Endothelial cell of umbilical vein (primary cell): ENCODE results near the gene SPACA7. TPM values are rescaled to one million over a fixed set of nuclear protein-coding genes. Genes with fewer than 3 reads are reported as not detected.

Source experiments
- BruUV-seq: library from RNA; stranded (reverse); fragments of 400-500 nt; replicated peaks from 2 replicates; lab custom pipeline; 2021; lab: Mats Ljungman, UMichigan
- CTCF ChIA-PET: fragments of 300-600, 350-600 bp; sonication (Branson Sonifier 250); formaldehyde crosslinking; loops from one replicate; lab custom pipeline; 2021; ENCODE audit warnings: antibody characterized with exemption, inconsistent platforms; lab: Charles Lee
- POLR2A ChIA-PET: fragments of 300-600, 350-600 bp; sonication (Branson Sonifier 250); formaldehyde crosslinking; loops from one replicate; lab custom pipeline; 2021; ENCODE audit warnings: antibody characterized with exemption, inconsistent platforms; lab: Charles Lee
- DNase-seq: peaks from one replicate; pipeline ENCODE4 v3.0.0-alpha.2; 2011; ENCODE audit warnings: low read depth, low spot score
- FAIRE-seq: peaks from 2 replicates; lab custom pipeline; 2011; peaks lifted over from hg19 to GRCh38; lab: Jason Lieb, UNC
- H2AFZ ChIP-seq: 2 replicates; pipeline ENCODE4 v1.6.0; 2012; ENCODE audit warnings: low read depth, low read length, control low read depth, inconsistent platforms
- H3K27ac ChIP-seq: 2 replicates; pipeline ENCODE4 v1.5.1; 2011; ENCODE audit warnings: low read depth, mild to moderate bottlenecking, control low read depth, low read length, moderate library complexity; ENCODE audit not compliant: insufficient read depth
- H3K27me3 ChIP-seq, 2 experiments: 2 replicates each; pipeline versions ENCODE4 v1.6.0 to v1.6.1; 2011; ENCODE audit warnings: low read length in 2 of 2, mixed read lengths in 1 of 2; ENCODE audit not compliant: control insufficient read depth in 2 of 2, insufficient read depth in 2 of 2
- H3K36me3 ChIP-seq, 2 experiments: 2 replicates in 1 of 2; 3 replicates in 1 of 2; pipeline ENCODE4 v1.5.1; 2011; ENCODE audit warnings: low read length in 2 of 2, mild to moderate bottlenecking in 1 of 2, moderate library complexity in 1 of 2; ENCODE audit not compliant: control insufficient read depth in 2 of 2, insufficient read depth in 2 of 2; ENCODE audit errors: extremely low read depth in 1 of 2
- H3K4me1 ChIP-seq: 3 replicates; pipeline ENCODE4 v1.5.1; 2011; ENCODE audit warnings: mild to moderate bottlenecking, low read length; ENCODE audit not compliant: control insufficient read depth, insufficient read depth; ENCODE audit errors: extremely low read depth
- H3K4me2 ChIP-seq: 2 replicates; pipeline ENCODE4 v1.6.1; 2011; ENCODE audit warnings: low read length, control low read depth, mixed read lengths; ENCODE audit not compliant: insufficient read depth
- H3K4me3 ChIP-seq, 3 experiments: fragments of 200-600 bp in 1 of 3; sonication (generic), shearing (Covaris generic) in 1 of 3; replicated peaks in 1 of 3; 2 replicates each; pipeline ENCODE4 v1.5.1; 2011 to 2016; ENCODE audit warnings: control low read depth in 3 of 3, low read length in 3 of 3, mild to moderate bottlenecking in 2 of 3, inconsistent platforms in 1 of 3, low read depth in 1 of 3, moderate library complexity in 1 of 3; ENCODE audit not compliant: insufficient read depth in 1 of 3
- H3K79me2 ChIP-seq: 2 replicates; pipeline ENCODE4 v1.6.0; 2012; ENCODE audit warnings: low read length, inconsistent platforms; ENCODE audit not compliant: control insufficient read depth, insufficient read depth
- H3K9ac ChIP-seq: replicated peaks from 2 replicates; pipeline ENCODE3; 2011; ENCODE audit warnings: low read length, control low read depth; ENCODE audit not compliant: insufficient read depth; ENCODE audit errors: extremely low read depth
- H3K9me1 ChIP-seq: replicated peaks from 3 replicates; pipeline ENCODE4 v1.6.0; 2011; ENCODE audit warnings: mild to moderate bottlenecking, low read length; ENCODE audit not compliant: control insufficient read depth, insufficient read depth; ENCODE audit errors: extremely low read depth
- H3K9me3 ChIP-seq: replicated peaks from 2 replicates; pipeline ENCODE4 v1.5.1; 2012; ENCODE audit warnings: low read length, inconsistent platforms; ENCODE audit not compliant: control insufficient read depth, insufficient read depth
- H4K20me1 ChIP-seq: replicated peaks from 2 replicates; pipeline ENCODE3; 2011; ENCODE audit warnings: mild to moderate bottlenecking, low read length; ENCODE audit not compliant: control insufficient read depth, insufficient read depth; ENCODE audit errors: extremely low read depth
- CTCF ChIP-seq, 2 donors: IDR thresholded peaks; 1 replicate in 1 of 2; 2 replicates in 1 of 2; pipeline ENCODE4 v1.5.1; 2011; ENCODE audit warnings: low read length in 2 of 2, mild to moderate bottlenecking in 2 of 2, moderate library complexity in 2 of 2, control low read depth in 1 of 2, inconsistent platforms in 1 of 2, low read depth in 1 of 2; ENCODE audit not compliant: insufficient read depth in 1 of 2; ENCODE audit errors: extremely low read depth in 1 of 2
- EZH2 ChIP-seq: IDR thresholded peaks from 2 replicates; pipeline ENCODE4 v1.6.1; 2012; ENCODE audit warnings: borderline replicate concordance, low read depth, mild to moderate bottlenecking, moderate library complexity, low read length, inconsistent platforms; ENCODE audit not compliant: severe bottlenecking
- FOS ChIP-seq: IDR thresholded peaks from 2 replicates; pipeline ENCODE4 v1.6.1; 2011; ENCODE audit warnings: mild to moderate bottlenecking, low read length, moderate library complexity, borderline replicate concordance; ENCODE audit not compliant: insufficient read depth
- GATA2 ChIP-seq: IDR thresholded peaks from 2 replicates; pipeline ENCODE4 v1.7.0; 2011; ENCODE audit warnings: low read depth, mild to moderate bottlenecking, moderate library complexity, mixed read lengths, low read length; ENCODE audit not compliant: insufficient read length, insufficient read depth
- JUN ChIP-seq: IDR thresholded peaks from 2 replicates; pipeline ENCODE4 v1.6.1; 2011; ENCODE audit warnings: borderline replicate concordance, low read depth; ENCODE audit not compliant: insufficient read length, insufficient read depth
- MAX ChIP-seq: IDR thresholded peaks from 2 replicates; pipeline ENCODE4 v1.6.1; 2011; ENCODE audit not compliant: insufficient read depth, insufficient read length
- MYC ChIP-seq: IDR thresholded peaks from one replicate; pipeline ENCODE4 v1.6.1; 2011; ENCODE audit warnings: mild to moderate bottlenecking, low read depth, low read length
- POLR2A ChIP-seq: IDR thresholded peaks from 2 replicates; pipeline ENCODE4 v1.6.1; 2012; ENCODE audit warnings: low read depth, mild to moderate bottlenecking, control low read depth, low read length
- POLR2AphosphoS5 ChIP-seq: IDR thresholded peaks from 2 replicates; pipeline ENCODE4 v1.6.1; 2012; ENCODE audit warnings: low read depth, mild to moderate bottlenecking, control low read depth, low read length, moderate library complexity; ENCODE audit not compliant: insufficient read depth
- dilution Hi-C: fragments of 300-500 bp; cut with MboI; formaldehyde crosslinking; loops from one replicate; pipeline ENCODE4 v1.15.0; 2019; ENCODE audit warnings: low sequenced_read_pairs; ENCODE audit not compliant: extremely low pct_ligation_motif_present
- intact Hi-C: fragments of 100-400 bp; cut with micrococcal nuclease; formaldehyde crosslinking; loops from one replicate; pipeline ENCODE4 v1.10.0; 2022
- polyA plus RNA-seq, 4 experiments: library from polyadenylated mRNA; depleted of rRNA in 3 of 4; stranded (reverse) in 3 of 4; unstranded in 1 of 4; fragments of >200 nt; gene quantifications; 2 replicates each; pipeline versions ENCODE4 v1.2.1 to v1.2.3, GENCODE V29; 2011 to 2012; ENCODE audit warnings: missing spikeins in 1 of 4
- total RNA-seq: library from RNA; stranded (reverse); gene quantifications from 2 replicates; pipeline ENCODE4 v1.2.3, GENCODE V29; 2021

Gene SPACA7
- total and polyA plus RNA-seq, 2 donors (not counting 3 experiments of a cell fraction or from before 2014, with no cell fraction given), result not detected

- Histone ChIP-seq H4K20me1 (no peaks in the 10 kb centered on the region), H3K79me2 (no peaks in the 10 kb centered on the region), H3K4me3 (no peak overlapping the region), H3K27me3 (no peaks in the 10 kb centered on the region), H3K4me1 (no peaks in the 10 kb centered on the region), H3K36me3 (no peaks in the 10 kb centered on the region), H3K9me3 (peaks cover 2% of the 10 kb centered on the region), H2AFZ (no peak overlapping the region), H3K9me1 (no peaks in the 10 kb centered on the region), H3K4me2 (no peak overlapping the region), H3K27ac (no peak overlapping the region), H3K9ac (no peak overlapping the region)
- intact Hi-C loops, result no loop called here
- BruUV-seq, result no TSS peak
- no peak for FAIRE-seq
- TF ChIP-seq MAX (no peak), POLR2AphosphoS5 (no peak), FOS (no peak), GATA2 (no peak), EZH2 (no peak), JUN (no peak), CTCF (IDR thresholded peaks at IDR 0.05; ENCODE audit: extremely low read depth in 1 of 2, insufficient read depth in 1 of 2, low read depth in 1 of 2, low read length in 2 of 2) (no peak), POLR2A (no peak), MYC (no peak)
- CTCF ChIA-PET, result no interaction called here
- dilution Hi-C loops, result no loop called here
- POLR2A ChIA-PET, result no interaction called here
- DNase-seq, result no peak
Observed at GRCh38 chr13:112368883-112369282, 7.3 kb upstream of the SPACA7 start.
